HEK293T (cell line): ENCODE measurements around the gene MAGEB3.

Experiments used
- ARNT ChIP-seq: fragments of 450-650 bp; IDR thresholded peaks from 2 replicates; pipeline ENCODE4 v1.6.1; 2017; ENCODE audit warnings: mild to moderate bottlenecking
- ELF4 ChIP-seq: fragments of 450-650 bp; IDR thresholded peaks from 2 replicates; pipeline ENCODE4 v1.6.1; 2017; ENCODE audit warnings: antibody characterized with exemption
- FOXK2 ChIP-seq: fragments of 450-650 bp; IDR thresholded peaks from 2 replicates; pipeline ENCODE4 v1.6.1; 2016; ENCODE audit warnings: mild to moderate bottlenecking
- L3MBTL2 ChIP-seq: fragments of 450-650 bp; conservative IDR thresholded peaks from 2 replicates; pipeline ENCODE4 v1.6.1; 2016; ENCODE audit warnings: mild to moderate bottlenecking
- LEF1 ChIP-seq: fragments of 450-650 bp; IDR thresholded peaks from 2 replicates; pipeline ENCODE4 v1.6.1; 2017; ENCODE audit warnings: mild to moderate bottlenecking, borderline replicate concordance
- SP1 ChIP-seq: fragments of 450-650 bp; IDR thresholded peaks from 2 replicates; pipeline ENCODE4 v1.6.1; 2017
- SUZ12 ChIP-seq: fragments of 450-650 bp; IDR thresholded peaks from 2 replicates; pipeline ENCODE4 v1.6.1; 2016; ENCODE audit warnings: mild to moderate bottlenecking
- TARDBP ChIP-seq: fragments of 450-650 bp; IDR thresholded peaks from 2 replicates; pipeline ENCODE4 v1.6.1; 2016

DNA sequence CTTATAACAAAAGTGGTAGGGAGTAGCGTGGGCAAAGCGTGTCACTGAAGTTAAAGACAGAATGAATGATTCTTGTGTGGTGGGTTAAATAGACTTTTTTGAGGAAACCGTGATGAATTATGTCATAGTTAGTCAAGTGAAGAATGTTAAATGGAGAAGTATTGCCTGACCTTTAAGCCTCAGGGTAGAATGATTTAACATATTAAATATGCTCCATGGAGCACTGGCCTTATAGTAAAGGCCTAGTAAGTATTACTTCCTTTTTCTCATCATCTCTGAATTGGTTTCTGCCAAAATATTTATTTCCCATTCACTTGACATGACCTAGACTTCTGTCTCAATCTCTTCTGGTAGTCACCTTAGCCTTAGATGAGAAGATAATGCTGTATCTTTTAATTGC is 40.2 kb downstream of the MAGEB3 start:
- TF ChIP-seq ELF4 (no peak), FOXK2 (no peak), TARDBP (no peak), SUZ12 (no peak), ARNT (no peak), SP1 (no peak), LEF1 (no peak), L3MBTL2 (no peak)
